ENCODE measurements around the gene NECTIN3.

The NECTIN3 gene

GRCh38 chr3:111107662-111108035 is 36.0 kb downstream of the NECTIN3 start:
- DNase-seq (ENCODE audit: low read depth) = peak; percentile 31
- TF ChIP-seq CTCF (conservative IDR thresholded peaks at IDR 0.05; ENCODE audit: low read length) = no peak
- H3K4me3 ChIP-seq (ENCODE audit: low read length) = no peak overlapping the region

- no peak overlapping the region for H3K4me3 ChIP-seq (ENCODE audit: low read length)
- no peak for TF ChIP-seq CTCF (conservative IDR thresholded peaks at IDR 0.05; ENCODE audit: low read length)
- no peak for DNase-seq (ENCODE audit: low read depth)
Observed at GRCh38 chr3:111112913-111113312, 41.3 kb downstream of the NECTIN3 start.

GRCh38 chr3:111128884-111129283 is 57.3 kb downstream of the NECTIN3 start:
- DNase-seq (ENCODE audit: low read depth) = no peak
- no peak overlapping the region for H3K4me3 ChIP-seq (ENCODE audit: low read length)
- TF ChIP-seq CTCF (conservative IDR thresholded peaks at IDR 0.05; ENCODE audit: low read length) = no peak

GRCh38 chr3:111130827-111131226 is 59.2 kb downstream of the NECTIN3 start:
- DNase-seq (ENCODE audit: low read depth) = no peak
- no peak overlapping the region for H3K4me3 ChIP-seq (ENCODE audit: low read length)
- no peak for TF ChIP-seq CTCF (conservative IDR thresholded peaks at IDR 0.05; ENCODE audit: low read length)

GRCh38 chr3:111134302-111134701 is 62.7 kb downstream of the NECTIN3 start:
- DNase-seq (ENCODE audit: low read depth) = no peak
- no peak overlapping the region for H3K4me3 ChIP-seq (ENCODE audit: low read length)
- TF ChIP-seq CTCF (conservative IDR thresholded peaks at IDR 0.05; ENCODE audit: low read length) = no peak

- peak; percentile 25 for TF ChIP-seq CTCF (conservative IDR thresholded peaks at IDR 0.05; ENCODE audit: low read length)
- H3K4me3 ChIP-seq (ENCODE audit: low read length) = no peak overlapping the region
- DNase-seq (ENCODE audit: low read depth) = peak; percentile 75
Observed at GRCh38 chr3:111151438-111151837, 79.8 kb downstream of the NECTIN3 start.

- TF ChIP-seq CTCF (conservative IDR thresholded peaks at IDR 0.05; ENCODE audit: low read length) = no peak
- H3K4me3 ChIP-seq (ENCODE audit: low read length) = no peak overlapping the region
- peak; percentile 59 for DNase-seq (ENCODE audit: low read depth)
Observed at GRCh38 chr3:111152496-111152895, 80.9 kb downstream of the NECTIN3 start.
